Head of caudate nucleus (tissue), 42 donors: Measurements from ENCODE around the gene DCTN5.
A peak's percentile ranks its signal among the peaks of the same experiment; 100 is the strongest.
"Not testable (repeated sequence)": the region's sequence is repeated elsewhere in the genome, so short reads cannot be mapped to it uniquely, and the experiment has no call there.

Experiments
- DNase-seq, 42 donors: peaks; one replicate each; pipeline versions ENCODE4 v3.0.0 to v3.0.0-alpha.2; 2020 to 2021; ENCODE audit warnings: mixed read lengths in 7 of 42
- intact Hi-C: fragments of 100-400 bp; cut with DNase I; formaldehyde crosslinking; loops from one replicate; pipeline ENCODE4 v1.15.0; 2022

Gene DCTN5

GRCh38 chr16:23640931-23641765, at the start of gene DCTN5, which contains the start of gene PALB2:
DCTN5 (plus strand) TSS chr16:23641466; CDS start chr16:23641543, 77 bp downstream.
PALB2 (minus strand) TSS chr16:23641310; CDS start chr16:23641157, 153 bp downstream.
- DNase-seq: peak; percentile 91 to 97 (median 94)
- intact Hi-C loops: loop anchor here (10.0 kb wide), 1 partner anchor 46 kb away; the partner anchor contains the start of gene NDUFAB1

DNA sequence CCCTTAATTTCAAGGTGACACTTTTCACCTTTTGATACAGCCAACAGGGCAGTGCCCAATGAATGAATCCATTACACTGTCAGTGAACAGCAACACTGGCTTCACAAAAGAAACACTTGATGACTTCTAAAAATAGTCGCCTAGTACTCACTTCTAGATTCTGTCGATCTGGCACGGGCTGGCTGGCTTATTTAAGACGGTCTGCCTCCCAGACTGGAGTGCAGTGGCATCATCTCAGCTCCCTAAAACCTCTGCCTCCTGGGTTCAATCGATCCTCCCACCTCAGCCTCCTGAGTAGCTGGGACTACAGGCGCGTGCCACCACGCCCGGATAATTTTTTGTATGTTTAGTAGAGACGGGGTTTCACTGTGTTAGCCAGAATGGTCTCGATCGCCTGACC, 47.1 kb upstream of the DCTN5 start:
- no peak for DNase-seq
- intact Hi-C loops: loop anchor here (2.0 to 10.0 kb wide), 2 partner anchors 35 to 51 kb away; partner anchors contain the start of genes DCTN5 and PALB2

DNA sequence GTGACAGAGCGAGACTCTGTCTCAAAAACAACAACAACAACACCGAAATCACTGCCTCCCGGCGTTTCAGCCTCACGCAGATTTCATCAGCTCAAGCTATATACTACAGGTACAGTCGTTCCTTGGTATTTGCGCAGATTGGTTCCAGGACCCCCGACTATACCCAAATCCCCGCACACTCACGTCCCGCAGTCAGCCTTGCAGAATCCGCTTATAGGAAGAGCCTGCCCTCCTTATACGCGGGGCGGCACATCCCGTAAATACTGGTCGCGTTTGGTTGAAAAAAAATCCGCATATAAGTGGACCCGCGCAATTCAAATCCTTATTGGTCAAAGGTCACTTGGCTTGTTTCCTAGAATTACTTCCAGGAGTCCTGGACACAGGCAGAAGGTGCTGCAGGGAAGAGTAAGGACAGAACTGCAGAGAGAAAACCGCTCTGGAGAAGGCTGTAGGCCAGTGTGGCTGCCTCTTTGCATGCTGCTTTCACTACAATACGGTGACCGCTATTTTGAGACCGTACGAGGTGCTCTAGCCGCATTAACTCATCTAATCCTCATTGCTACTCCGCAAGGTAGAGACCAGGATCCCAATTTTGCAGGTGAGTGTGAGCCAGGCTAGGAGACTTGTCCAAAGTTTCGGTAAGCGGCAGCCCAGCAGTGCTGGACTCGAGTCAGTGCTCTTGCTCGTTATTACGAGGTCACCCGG, 45.9 kb upstream of the DCTN5 start:
- intact Hi-C loops: loop anchor here (2.0 to 10.0 kb wide), 2 partner anchors 37 to 49 kb away; partner anchors contain the start of genes DCTN5 and PALB2
- no peak for DNase-seq

DNA sequence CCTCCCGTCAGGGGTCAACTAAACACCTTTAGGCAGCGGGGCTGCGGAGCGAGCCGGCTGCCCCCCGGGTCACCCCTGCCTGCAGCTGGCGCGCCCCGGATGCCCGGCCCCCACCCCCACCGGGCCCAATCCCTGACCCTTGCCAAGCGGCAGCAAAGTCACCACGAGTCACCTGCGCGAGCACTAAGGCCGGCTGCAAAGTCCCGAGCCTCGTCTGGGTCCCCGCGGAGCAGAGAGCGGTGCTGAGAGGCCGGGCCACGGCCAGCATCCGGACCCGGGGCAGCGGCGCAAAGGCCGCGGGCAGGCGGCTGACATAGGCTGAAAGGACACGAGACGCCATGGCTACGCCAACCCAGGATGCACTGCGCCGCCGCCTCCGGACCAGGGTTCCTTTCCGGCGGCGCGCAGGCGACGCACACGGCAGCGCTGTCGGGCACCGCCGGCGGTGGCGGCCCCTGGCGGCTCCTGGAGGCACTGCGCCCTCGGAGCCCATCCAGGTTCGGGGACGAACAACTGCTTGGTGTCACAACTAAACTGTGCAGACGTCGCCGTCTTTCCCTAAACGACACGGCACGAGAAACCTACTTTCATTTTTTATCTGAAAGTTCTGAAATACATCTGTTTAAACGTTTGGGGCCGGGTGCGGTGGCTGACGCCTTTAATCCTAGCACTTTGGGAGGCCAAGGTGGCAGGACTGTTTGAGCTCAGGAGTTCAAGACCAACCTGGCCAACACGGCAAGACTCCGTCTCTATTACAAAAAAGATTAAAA, 45.1 kb upstream of the DCTN5 start, which contains the start of gene NDUFAB1:
TSS of gene NDUFAB1 (minus strand) at position 366 of the 770 bp plus-strand sequence. CDS start at position 340, 26 bp downstream.
- DNase-seq: peak; percentile 80 to 97 (median 94)
- intact Hi-C loops: loop anchor here (2.0 to 10.0 kb wide), 2 partner anchors 37 to 49 kb away; partner anchors contain the start of genes DCTN5 and PALB2

- intact Hi-C loops: loop anchor here (10.0 kb wide), 1 partner anchor 48 kb away; the partner anchor contains the start of genes DCTN5 and PALB2
- peak in 6 of 42 donors; percentile 8 to 45 (median 14) for DNase-seq
Measured at GRCh38 chr16:23597003-23597756, 44.1 kb upstream of the DCTN5 start.

DNA sequence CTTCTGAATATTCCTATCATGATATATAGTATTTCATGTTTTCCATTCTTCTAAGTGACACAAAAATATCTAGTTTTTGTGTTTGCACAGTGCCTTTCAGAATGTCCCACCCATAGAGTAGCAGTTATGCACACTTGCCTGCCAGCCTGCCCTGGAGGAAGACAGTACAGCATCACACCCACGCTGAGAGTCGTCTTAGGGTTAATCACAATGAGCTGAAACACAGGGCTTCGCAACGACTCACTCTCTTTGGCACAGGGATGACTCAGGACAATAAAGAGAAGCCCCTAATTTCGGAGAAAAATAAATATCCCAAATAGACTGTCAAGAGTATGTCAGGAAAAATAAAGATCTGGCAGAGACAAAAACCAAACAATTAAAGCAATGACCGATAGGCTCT, 33.5 kb upstream of the DCTN5 start:
- intact Hi-C loops: no loop called here
- no peak for DNase-seq

DNA sequence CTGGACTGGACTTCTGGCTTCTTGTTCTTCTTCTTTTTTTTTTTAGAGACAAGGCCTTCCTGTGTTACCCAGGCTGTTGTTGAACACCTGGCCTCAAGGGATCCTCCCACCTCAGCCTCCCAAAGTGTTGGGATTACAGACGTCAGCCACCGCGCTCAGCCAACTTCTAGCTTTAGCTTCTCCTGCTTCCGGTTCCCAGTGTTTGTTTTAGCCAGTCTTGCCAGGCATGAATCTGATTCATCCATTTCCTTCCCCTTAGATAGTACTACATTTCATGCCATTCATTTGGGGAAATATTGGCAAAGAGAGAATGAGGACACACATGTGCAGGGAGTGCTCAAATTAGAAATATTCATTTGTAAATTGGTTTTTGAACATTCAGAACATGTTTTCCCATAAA, 33.1 kb upstream of the DCTN5 start:
- intact Hi-C loops: no loop called here

GRCh38 chr16:23609929-23610328, 31.3 kb upstream of the DCTN5 start:
- no peak for DNase-seq
- intact Hi-C loops: no loop called here

More for the DNA sequence above, 33.1 kb upstream of the DCTN5 start:
- DNase-seq: no peak

DNA sequence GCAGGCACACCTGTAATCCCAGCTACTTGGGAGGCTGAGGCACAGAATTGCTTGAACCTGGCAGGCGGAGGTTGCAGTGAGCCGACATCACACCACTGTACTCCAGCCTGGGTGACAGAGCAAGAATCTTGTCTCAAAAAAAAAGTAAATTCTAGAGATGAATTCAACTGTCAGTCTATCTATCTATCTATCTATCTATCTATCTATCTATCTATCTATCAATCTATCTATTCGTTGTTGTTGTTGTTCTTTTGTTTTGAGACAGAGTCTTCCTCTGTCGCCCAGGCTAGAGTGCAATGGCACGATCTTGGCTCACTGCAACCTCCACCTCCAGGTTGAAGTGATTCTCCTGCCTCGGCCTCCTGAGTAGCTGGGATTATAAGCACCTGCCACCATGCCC, 30.4 kb upstream of the DCTN5 start:
- DNase-seq, intact Hi-C loops: not testable (repeated sequence)

GRCh38 chr16:23611936-23612335, 29.3 kb upstream of the DCTN5 start:
- no peak for DNase-seq
- intact Hi-C loops: no loop called here

DNA sequence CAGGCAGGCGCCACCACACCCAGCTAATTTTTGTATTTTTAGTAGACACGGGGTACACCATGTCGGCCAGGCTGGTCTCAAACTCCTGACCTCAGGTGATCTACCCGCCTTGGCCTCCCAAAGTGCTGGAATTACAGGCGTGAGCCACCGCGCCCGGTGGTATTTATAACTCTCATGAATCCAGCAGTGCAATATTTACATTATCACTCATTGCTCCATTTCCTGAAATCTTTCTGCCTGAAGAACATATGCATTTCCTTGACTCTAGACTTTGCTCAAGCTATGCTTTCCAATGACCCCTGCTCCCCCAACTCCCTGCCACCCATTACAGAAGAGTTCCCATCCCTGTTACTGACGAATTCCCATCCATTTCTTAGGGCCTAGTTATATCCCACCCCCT, 25.5 kb upstream of the DCTN5 start:
- DNase-seq: no peak
- intact Hi-C loops: no loop called here

GRCh38 chr16:23624092-23624491, 17.2 kb upstream of the DCTN5 start:
- DNase-seq: no peak
- intact Hi-C loops: no loop called here

- intact Hi-C loops: no loop called here
- peak in 8 of 42 donors; percentile 9 to 28 (median 18) for DNase-seq
Measured at GRCh38 chr16:23629516-23629915, 11.8 kb upstream of the DCTN5 start.

- DNase-seq, intact Hi-C loops: not testable (repeated sequence)
Measured at GRCh38 chr16:23631874-23632273, 9.4 kb upstream of the DCTN5 start.

GRCh38 chr16:23634461-23635036, 6.7 kb upstream of the DCTN5 start:
- no peak for DNase-seq
- intact Hi-C loops: no loop called here

- intact Hi-C loops: no loop called here
- DNase-seq: no peak
Measured at GRCh38 chr16:23635958-23636357, 5.3 kb upstream of the DCTN5 start.

DNA sequence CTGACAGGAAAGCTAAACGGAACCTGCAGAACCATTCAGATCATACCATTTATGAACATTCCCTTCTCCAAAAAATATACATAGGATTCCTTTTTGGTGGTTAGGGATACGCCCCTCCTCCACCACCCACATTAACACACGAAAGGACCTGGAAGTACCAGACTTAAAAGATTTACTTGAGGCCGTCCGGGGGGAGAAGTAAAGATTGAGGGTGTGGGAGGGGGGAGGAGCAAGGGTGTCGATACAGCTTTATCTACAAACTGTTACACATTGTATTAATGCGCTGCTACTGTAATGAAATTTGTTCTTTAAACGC, 693 bp upstream of the DCTN5 start:
- intact Hi-C loops: loop anchor here (10.0 kb wide), 1 partner anchor 46 kb away; the partner anchor contains the start of gene NDUFAB1
- DNase-seq: no peak

- DNase-seq: no peak
- intact Hi-C loops: loop anchor here (10.0 kb wide), 1 partner anchor 48 kb away; the partner anchor contains the start of gene NDUFAB1
Measured at GRCh38 chr16:23642246-23642774, 1.0 kb downstream of the DCTN5 start.
